ENCODE results near the gene SEMA6D.

Gene SEMA6D

GRCh38 chr15:47792231-47792630 is 74.9 kb downstream of the SEMA6D start:
- DNase-seq, result no peak

- DNase-seq, result no peak
Observed at GRCh38 chr15:47794252-47794914, 77.1 kb downstream of the SEMA6D start.

DNA sequence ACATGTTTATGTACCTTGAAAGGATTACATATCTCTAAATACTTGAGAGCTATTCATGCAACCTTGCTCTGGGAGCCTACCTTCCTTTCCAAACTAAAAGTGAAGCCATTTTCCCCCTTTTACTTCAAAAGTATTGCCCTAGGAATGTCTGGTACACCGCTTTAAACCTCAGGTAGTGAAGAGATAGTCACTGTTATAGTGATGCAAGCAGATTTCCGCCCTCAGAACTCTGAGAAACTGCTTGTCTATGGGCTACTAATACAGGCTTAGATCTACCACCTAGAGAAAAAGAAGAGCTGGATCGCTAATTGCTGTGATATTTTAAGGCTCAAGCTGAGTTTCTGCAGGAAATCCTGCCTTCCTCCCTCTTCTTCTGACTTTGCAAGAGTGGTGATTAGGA is 78.6 kb downstream of the SEMA6D start:
- no peak for DNase-seq

GRCh38 chr15:47796339-47796738 is 79.0 kb downstream of the SEMA6D start:
- DNase-seq, result no peak

GRCh38 chr15:47796830-47797229 is 79.5 kb downstream of the SEMA6D start:
- no peak for DNase-seq

DNA sequence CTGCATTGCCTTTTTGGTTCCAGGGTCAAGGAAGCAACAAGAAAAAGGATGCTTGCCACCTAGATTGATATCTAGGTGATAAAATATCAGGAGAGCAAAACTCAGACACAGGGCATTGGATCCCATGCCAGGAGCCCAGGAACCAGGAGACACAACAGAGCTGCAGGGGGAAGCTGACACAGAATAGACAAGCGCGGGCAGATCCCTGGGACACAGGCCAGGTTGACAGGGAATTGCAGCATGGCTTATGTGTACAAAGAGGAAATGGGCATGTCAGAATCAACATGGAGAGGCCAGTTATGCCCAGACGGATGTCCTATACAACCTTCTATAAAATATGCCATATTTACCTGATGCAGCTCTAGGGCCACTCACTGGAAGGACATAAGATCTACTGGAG is 84.2 kb downstream of the SEMA6D start:
- no peak for DNase-seq

DNA sequence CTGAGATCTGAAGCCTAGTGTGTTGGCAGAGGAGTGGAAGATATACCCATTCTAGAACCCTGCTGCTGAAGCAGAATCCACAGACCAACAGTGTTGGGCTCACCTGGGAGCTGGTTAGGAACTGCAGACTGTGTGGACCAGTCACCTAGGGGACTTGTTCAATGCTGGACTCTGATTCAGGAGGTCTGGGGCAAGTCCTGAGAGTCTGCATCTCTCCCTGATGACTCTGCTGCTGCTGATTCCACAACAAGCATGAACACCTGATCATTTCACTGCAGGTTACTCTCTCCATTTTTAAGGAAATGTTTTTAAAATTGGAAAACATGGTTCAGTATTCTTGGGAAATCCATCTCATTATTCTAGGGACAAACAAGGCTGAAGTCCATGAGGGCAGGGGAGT is 84.9 kb downstream of the SEMA6D start:
- DNase-seq, result no peak

DNA sequence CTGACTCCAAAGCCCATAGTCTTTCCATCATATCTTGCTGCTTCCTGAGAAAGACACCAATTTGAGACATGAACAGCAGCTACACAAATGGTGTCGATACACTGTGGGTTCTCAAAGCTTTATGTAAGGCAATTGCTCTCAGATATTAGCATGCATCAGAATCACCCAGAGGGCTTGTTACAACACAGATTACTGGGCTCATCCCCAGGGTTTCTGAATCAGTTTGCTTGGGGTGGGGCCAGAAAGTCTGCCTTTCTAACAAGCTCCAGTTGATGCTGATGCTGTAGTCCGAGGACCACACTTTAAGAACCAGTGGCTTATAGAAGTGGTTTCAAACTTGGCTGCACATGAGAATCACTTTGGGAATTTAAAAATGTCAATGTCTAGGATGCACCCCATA is 86.5 kb downstream of the SEMA6D start:
- DNase-seq, result no peak

DNA sequence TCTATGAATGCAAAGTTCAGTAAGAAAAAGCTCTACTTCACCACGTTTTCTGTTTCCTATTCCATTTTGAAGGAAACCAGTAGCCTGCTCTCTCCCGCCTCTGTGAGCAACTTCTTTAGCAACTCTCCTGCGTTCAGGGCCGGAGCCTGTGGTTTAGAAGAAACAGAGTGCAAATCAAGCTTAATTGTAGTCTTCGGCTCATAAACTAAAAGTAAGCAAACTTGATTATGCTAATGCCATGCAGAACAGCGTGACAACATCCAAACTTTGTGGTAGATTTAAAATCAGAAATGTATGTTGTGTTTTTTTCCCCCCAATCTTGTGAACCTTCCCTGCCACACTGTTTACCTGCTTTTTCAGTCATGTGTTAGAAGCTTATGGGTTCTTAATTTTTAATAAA is 87.4 kb downstream of the SEMA6D start:
- no peak for DNase-seq

DNA sequence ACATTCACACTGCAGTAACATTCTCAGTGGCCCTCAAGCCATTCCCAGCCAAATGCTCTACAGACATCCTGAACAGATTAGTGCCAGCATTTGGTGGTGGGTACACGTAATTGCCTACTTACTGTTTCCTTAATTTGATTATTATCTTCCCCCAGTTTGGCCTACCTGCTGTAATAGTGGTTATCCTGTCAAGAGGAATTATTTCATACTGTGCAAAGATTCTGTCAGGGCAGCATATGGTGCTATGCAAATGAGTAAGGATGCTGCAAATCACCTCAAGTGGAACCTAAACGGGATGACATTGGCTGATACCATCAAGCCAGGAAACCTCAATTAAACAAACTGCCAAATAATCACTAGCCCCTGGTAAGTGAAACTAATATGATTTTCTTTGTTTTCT is 88.7 kb downstream of the SEMA6D start:
- no peak for DNase-seq

DNA sequence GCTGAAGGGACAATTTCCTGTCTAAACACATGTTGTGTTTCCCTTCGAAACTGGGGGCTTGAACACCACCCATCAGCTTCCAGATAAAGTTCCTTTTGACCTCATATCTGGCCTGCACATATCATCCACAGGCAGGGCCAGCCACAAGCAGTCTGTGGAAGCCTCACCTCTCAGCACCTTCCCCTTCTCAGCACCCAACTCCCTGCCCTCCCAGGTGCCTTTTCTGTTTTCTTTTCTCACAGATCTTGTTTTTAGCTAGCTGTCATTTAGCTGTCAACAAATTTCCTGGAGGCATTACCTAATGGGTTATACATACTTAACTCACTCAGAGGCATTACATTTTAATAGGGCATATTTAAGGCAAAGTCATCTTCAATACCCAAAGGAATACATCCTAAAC is 93.9 kb downstream of the SEMA6D start:
- no peak for DNase-seq

GRCh38 chr15:47812470-47812999 is 95.2 kb downstream of the SEMA6D start:
- DNase-seq, result no peak

- DNase-seq, result no peak
Observed at GRCh38 chr15:47813748-47814384, 96.6 kb downstream of the SEMA6D start.

- no peak for DNase-seq
Observed at GRCh38 chr15:47814620-47815019, 97.3 kb downstream of the SEMA6D start.

GRCh38 chr15:47817969-47818548 is 100.8 kb downstream of the SEMA6D start:
- DNase-seq, result peak; percentile 10

DNA sequence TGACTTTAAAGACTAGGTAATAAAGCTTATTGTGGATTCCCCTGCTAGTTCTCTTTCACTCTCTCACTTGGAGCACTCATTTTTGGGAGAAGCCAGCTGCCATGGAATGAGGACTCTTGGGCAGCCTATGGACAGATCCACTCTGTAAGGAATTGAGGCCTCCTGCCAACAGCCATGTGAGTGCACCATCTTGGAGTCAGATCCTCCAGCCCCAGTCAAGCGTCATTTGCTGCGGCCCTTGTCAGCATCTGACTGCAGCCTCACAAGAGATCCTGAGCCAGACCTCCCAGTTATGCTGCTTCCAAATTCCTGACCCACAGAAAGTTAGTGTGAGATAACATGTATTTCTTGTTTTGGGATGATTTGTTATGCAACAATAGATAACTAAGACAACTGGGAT is 101.9 kb downstream of the SEMA6D start:
- no peak for DNase-seq

DNA sequence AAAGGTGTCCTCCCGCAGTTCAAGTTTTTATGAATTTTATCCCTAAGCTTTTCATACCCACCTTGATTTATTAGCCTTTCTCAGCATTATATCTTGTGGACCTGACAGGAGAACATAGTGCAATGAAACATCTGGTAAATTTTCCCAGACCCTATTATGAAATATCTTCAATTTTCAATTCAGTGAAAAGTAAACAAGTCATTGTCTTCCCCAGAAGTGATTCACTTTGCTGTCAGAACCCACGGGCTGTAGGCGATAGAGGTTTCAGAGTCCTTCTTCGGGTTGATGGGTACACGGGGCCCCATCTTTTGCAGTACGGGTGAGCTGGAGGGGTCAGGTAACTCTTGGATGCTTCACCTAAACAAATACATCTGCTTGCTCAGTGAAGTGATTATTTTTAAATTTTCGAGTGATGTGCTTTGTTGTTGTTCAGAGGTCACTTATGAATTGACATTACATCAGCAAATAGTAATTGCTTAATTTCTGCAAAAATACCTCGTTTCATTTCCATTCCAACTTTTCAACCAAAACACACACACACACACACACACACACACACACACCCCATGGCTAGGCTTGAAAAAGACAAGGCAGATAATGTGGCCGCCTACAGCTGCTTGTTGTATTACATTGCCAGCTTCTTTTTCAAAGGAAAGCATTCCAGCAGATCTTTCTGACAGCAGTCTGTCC is 102.9 kb downstream of the SEMA6D start:
- DNase-seq, result no peak

GRCh38 chr15:47820747-47821319 is 103.5 kb downstream of the SEMA6D start:
- no peak for DNase-seq

- DNase-seq, result no peak
Observed at GRCh38 chr15:47822048-47822447, 104.7 kb downstream of the SEMA6D start.
